GM23338 (cell line): ENCODE data around the gene CD8A. TPM values are rescaled to one million over a fixed set of nuclear protein-coding genes. Genes with fewer than 3 reads are reported as not detected.

Source experiments
- ATAC-seq: fragments of 200-7000 bp; cut with Tn5 transposase; 3 replicates; pipeline ENCODE4 v1.9.1; 2020
- DNase-seq: peaks from one replicate; pipeline ENCODE4 v3.0.0-alpha.2; 2015; ENCODE audit warnings: low spot score
- H2AFZ ChIP-seq: fragments of 200-600 bp; sonication (generic); 2 replicates; pipeline ENCODE4 v1.8.0; 2016; ENCODE audit warnings: antibody characterized with exemption, mild to moderate bottlenecking, moderate library complexity
- H3F3A ChIP-seq: fragments of 200-600 bp; sonication (generic); replicated peaks from 2 replicates; pipeline ENCODE4 v1.8.0; 2017; ENCODE audit warnings: antibody characterized with exemption, mixed run types, low read depth
- H3K27ac ChIP-seq: fragments of 200-600 bp; sonication (generic); 2 replicates; pipeline ENCODE4 v1.6.1; 2016; ENCODE audit warnings: low read depth
- H3K27me3 ChIP-seq: fragments of 200-600 bp; sonication (generic); 2 replicates; pipeline ENCODE4 v1.8.0; 2016; ENCODE audit warnings: mild to moderate bottlenecking, mixed run types, moderate library complexity; ENCODE audit not compliant: insufficient read depth
- H3K36me3 ChIP-seq: fragments of 200-600 bp; sonication (generic); 2 replicates; pipeline ENCODE4 v1.8.0; 2016; ENCODE audit warnings: mild to moderate bottlenecking; ENCODE audit not compliant: insufficient read depth
- H3K4me1 ChIP-seq: fragments of 200-600 bp; sonication (generic); 2 replicates; pipeline ENCODE4 v1.8.0; 2016; ENCODE audit warnings: mild to moderate bottlenecking, moderate library complexity; ENCODE audit not compliant: insufficient read depth
- H3K4me2 ChIP-seq: fragments of 200-600 bp; sonication (generic); 2 replicates; pipeline ENCODE4 v1.7.1; 2017; ENCODE audit warnings: mixed run types
- H3K4me3 ChIP-seq: fragments of 200-600 bp; sonication (generic); 2 replicates; pipeline ENCODE4 v1.6.1; 2016; ENCODE audit warnings: mixed run types
- H3K79me2 ChIP-seq: fragments of 200-600 bp; sonication (generic); replicated peaks from 2 replicates; pipeline ENCODE4 v1.8.0; 2017; ENCODE audit warnings: mild to moderate bottlenecking; ENCODE audit not compliant: insufficient read depth
- H3K9me2 ChIP-seq: fragments of 200-600 bp; sonication (generic); 2 replicates; pipeline ENCODE4 v1.8.0; 2017; ENCODE audit not compliant: insufficient read depth
- H4K20me1 ChIP-seq: fragments of 200-600 bp; sonication (generic); replicated peaks from 2 replicates; pipeline ENCODE4 v1.8.0; 2017; ENCODE audit warnings: mild to moderate bottlenecking; ENCODE audit not compliant: insufficient read depth
- H3K27ac Mint-ChIP-seq: 2 replicates; pipeline ENCODE4 v1.8.0; 2020; ENCODE audit warnings: inconsistent platforms, mild to moderate bottlenecking, moderate library complexity, mixed read lengths
- H3K27me3 Mint-ChIP-seq: 3 replicates; pipeline ENCODE4 v1.8.0; 2022; ENCODE audit warnings: low read depth, mild to moderate bottlenecking, moderate library complexity, mixed read lengths, inconsistent platforms; ENCODE audit not compliant: insufficient read depth, poor library complexity
- H3K36me3 Mint-ChIP-seq: 3 replicates; pipeline ENCODE4 v1.8.0; 2021; ENCODE audit warnings: low read depth, mild to moderate bottlenecking, inconsistent platforms, moderate library complexity, mixed read lengths
- H3K4me1 Mint-ChIP-seq: 3 replicates; pipeline ENCODE4 v1.8.0; 2020; ENCODE audit warnings: mild to moderate bottlenecking, inconsistent platforms, mixed read lengths
- H3K4me3 Mint-ChIP-seq: 3 replicates; pipeline ENCODE4 v1.8.0; 2021; ENCODE audit warnings: moderate library complexity, mild to moderate bottlenecking, inconsistent platforms, mixed read lengths
- H3K9me3 Mint-ChIP-seq: 3 replicates; pipeline ENCODE4 v1.8.0; 2020; ENCODE audit warnings: moderate library complexity, mild to moderate bottlenecking, inconsistent platforms, mixed read lengths
- EZH2 ChIP-seq: fragments of 200-600 bp; sonication (generic); IDR thresholded peaks from one replicate; pipeline ENCODE4 v1.8.0; 2017; ENCODE audit warnings: antibody characterized with exemption, mild to moderate bottlenecking, low read depth; ENCODE audit not compliant: unreplicated experiment
- NANOG ChIP-seq: IDR thresholded peaks from 2 replicates; pipeline ENCODE4 v1.6.1; 2016; ENCODE audit warnings: antibody characterized with exemption, borderline replicate concordance
- ZNF114 ChIP-seq: fragments of 250-450 bp; sonication (Bioruptor Pico); IDR thresholded peaks from 2 replicates; pipeline ENCODE4 v1.5.0; 2020; ENCODE audit warnings: mild to moderate bottlenecking, moderate library complexity
- ZNF331 ChIP-seq: fragments of 250-450 bp; sonication (Bioruptor Pico); IDR thresholded peaks from 2 replicates; pipeline ENCODE4 v1.5.0; 2020; ENCODE audit warnings: low read depth, mild to moderate bottlenecking, moderate library complexity
- polyA plus RNA-seq: library from polyadenylated mRNA; unstranded; fragments of >200 nt; fragmentation: Nextera tagmentation; extraction: Ambion mirVana; gene quantifications from 2 replicates; pipeline ENCODE4 v1.2.1, GENCODE V29; 2016
- total RNA-seq: library from RNA; depleted of rRNA; stranded (reverse); fragments of >200 nt; shearing (Covaris generic); gene quantifications from 2 replicates; pipeline ENCODE4 v1.2.3, GENCODE V29; 2014
- TF ChIP-seq, protein P1 (sequence below): IDR thresholded peaks from 2 replicates; pipeline ENCODE4 v1.6.1; 2016; ENCODE audit warnings: antibody characterized with exemption
- TF ChIP-seq, protein P2 (sequence below), 2 experiments: fragments of 200-600 bp in 1 of 2; sonication (generic) in 1 of 2; conservative IDR thresholded peaks; 2 replicates each; pipeline versions ENCODE4 v1.5.1 to v1.6.1; 2016 to 2017; ENCODE audit warnings: antibody characterized with exemption in 2 of 2, low read depth in 2 of 2, mild to moderate bottlenecking in 2 of 2, moderate library complexity in 1 of 2
- TF ChIP-seq, protein P3 (sequence below): fragments of 250-450 bp; sonication (Bioruptor Pico); IDR thresholded peaks from 2 replicates; pipeline ENCODE4 v1.5.0; 2020; ENCODE audit warnings: mild to moderate bottlenecking, moderate library complexity

Gene CD8A
- total and polyA plus RNA-seq, 2 experiments from 2014 or later, result 0.19 to 0.24 TPM

DNA sequence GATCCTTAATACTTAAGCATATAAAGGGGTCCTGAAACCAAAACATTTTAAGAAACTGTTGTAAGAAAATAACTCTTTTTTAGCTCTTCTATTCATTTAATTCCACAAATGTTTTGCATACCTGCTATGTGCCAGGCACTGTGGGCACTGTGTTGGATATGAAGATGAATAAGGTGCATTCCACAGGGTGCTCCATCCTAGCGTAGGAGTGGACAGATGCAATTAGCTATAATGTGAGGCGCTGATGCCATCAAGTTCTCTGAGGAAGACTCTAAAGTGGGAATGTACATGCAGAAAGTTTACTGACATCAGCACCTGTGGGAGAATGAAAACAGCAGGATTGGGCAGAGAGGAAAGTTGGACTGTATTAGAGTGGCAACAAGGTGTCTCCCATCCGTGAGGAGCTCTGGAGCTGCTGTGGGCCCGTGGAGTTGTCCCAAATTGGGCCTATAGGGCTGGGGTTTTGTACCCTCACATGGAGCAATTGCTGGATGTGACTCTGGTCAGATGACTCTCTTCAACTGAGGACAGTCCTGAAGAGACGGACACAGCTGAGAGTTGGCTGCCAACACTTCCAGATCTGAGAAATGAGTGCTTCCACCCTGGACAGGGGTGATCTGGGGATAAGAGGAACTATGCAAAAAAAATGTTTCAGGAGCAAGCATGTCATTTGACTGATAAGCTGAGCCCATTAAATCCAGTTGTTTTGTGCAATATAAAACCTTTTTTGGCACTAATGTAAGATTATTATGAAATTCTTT is 22.3 kb downstream of the CD8A start (continued):
- TF ChIP-seq, protein P1, sequence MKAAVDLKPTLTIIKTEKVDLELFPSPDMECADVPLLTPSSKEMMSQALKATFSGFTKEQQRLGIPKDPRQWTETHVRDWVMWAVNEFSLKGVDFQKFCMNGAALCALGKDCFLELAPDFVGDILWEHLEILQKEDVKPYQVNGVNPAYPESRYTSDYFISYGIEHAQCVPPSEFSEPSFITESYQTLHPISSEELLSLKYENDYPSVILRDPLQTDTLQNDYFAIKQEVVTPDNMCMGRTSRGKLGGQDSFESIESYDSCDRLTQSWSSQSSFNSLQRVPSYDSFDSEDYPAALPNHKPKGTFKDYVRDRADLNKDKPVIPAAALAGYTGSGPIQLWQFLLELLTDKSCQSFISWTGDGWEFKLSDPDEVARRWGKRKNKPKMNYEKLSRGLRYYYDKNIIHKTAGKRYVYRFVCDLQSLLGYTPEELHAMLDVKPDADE, result no peak
- no peak for TF ChIP-seq EZH2

DNA sequence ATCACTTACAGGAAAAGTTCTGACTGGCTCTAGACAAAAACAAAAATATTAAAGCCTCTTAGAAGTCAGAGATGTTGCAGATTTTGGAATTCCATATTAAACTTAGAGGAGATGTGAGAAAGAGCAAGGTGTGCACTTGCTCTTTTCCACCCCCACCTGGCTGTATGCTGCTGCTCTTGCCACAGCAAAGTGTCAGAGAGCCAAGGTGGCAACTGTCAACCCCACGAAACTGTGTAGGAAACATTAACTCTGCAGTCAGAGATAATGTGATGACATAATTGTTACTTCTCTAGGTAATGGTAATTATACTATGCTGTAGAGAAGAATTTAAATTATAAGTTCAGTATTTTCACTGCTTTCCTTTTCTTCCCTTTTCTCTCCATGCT is 25.4 kb downstream of the CD8A start:
- H3K4me2 ChIP-seq, result no peak overlapping the region
- no peak overlapping the region for H3K4me3 Mint-ChIP-seq
- peaks cover 36% of the 10 kb centered on the region for H4K20me1 ChIP-seq
- peaks cover 19% of the 10 kb centered on the region for H3K79me2 ChIP-seq
- H3K9me3 Mint-ChIP-seq, result no peaks in the 10 kb centered on the region
- peaks cover 7% of the 10 kb centered on the region; the same call in 2 of the 3 replicates for H3K4me1 Mint-ChIP-seq
- no peak overlapping the region for H3K27ac Mint-ChIP-seq
- H3K27me3 Mint-ChIP-seq, result peaks cover 5% of the 10 kb centered on the region
- H2AFZ ChIP-seq, result no peak overlapping the region
- TF ChIP-seq EZH2 (no peak), NANOG (no peak), ZNF114 (CRISPR knock-in tag) (no peak), ZNF331 (CRISPR knock-in tag) (no peak)
- TF ChIP-seq, protein P2, sequence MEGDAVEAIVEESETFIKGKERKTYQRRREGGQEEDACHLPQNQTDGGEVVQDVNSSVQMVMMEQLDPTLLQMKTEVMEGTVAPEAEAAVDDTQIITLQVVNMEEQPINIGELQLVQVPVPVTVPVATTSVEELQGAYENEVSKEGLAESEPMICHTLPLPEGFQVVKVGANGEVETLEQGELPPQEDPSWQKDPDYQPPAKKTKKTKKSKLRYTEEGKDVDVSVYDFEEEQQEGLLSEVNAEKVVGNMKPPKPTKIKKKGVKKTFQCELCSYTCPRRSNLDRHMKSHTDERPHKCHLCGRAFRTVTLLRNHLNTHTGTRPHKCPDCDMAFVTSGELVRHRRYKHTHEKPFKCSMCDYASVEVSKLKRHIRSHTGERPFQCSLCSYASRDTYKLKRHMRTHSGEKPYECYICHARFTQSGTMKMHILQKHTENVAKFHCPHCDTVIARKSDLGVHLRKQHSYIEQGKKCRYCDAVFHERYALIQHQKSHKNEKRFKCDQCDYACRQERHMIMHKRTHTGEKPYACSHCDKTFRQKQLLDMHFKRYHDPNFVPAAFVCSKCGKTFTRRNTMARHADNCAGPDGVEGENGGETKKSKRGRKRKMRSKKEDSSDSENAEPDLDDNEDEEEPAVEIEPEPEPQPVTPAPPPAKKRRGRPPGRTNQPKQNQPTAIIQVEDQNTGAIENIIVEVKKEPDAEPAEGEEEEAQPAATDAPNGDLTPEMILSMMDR (conservative IDR thresholded peaks at IDR 0.05; ENCODE audit: low read depth in 2 of 2), result no peak
- TF ChIP-seq, protein P1, result no peak
- TF ChIP-seq, protein P3, sequence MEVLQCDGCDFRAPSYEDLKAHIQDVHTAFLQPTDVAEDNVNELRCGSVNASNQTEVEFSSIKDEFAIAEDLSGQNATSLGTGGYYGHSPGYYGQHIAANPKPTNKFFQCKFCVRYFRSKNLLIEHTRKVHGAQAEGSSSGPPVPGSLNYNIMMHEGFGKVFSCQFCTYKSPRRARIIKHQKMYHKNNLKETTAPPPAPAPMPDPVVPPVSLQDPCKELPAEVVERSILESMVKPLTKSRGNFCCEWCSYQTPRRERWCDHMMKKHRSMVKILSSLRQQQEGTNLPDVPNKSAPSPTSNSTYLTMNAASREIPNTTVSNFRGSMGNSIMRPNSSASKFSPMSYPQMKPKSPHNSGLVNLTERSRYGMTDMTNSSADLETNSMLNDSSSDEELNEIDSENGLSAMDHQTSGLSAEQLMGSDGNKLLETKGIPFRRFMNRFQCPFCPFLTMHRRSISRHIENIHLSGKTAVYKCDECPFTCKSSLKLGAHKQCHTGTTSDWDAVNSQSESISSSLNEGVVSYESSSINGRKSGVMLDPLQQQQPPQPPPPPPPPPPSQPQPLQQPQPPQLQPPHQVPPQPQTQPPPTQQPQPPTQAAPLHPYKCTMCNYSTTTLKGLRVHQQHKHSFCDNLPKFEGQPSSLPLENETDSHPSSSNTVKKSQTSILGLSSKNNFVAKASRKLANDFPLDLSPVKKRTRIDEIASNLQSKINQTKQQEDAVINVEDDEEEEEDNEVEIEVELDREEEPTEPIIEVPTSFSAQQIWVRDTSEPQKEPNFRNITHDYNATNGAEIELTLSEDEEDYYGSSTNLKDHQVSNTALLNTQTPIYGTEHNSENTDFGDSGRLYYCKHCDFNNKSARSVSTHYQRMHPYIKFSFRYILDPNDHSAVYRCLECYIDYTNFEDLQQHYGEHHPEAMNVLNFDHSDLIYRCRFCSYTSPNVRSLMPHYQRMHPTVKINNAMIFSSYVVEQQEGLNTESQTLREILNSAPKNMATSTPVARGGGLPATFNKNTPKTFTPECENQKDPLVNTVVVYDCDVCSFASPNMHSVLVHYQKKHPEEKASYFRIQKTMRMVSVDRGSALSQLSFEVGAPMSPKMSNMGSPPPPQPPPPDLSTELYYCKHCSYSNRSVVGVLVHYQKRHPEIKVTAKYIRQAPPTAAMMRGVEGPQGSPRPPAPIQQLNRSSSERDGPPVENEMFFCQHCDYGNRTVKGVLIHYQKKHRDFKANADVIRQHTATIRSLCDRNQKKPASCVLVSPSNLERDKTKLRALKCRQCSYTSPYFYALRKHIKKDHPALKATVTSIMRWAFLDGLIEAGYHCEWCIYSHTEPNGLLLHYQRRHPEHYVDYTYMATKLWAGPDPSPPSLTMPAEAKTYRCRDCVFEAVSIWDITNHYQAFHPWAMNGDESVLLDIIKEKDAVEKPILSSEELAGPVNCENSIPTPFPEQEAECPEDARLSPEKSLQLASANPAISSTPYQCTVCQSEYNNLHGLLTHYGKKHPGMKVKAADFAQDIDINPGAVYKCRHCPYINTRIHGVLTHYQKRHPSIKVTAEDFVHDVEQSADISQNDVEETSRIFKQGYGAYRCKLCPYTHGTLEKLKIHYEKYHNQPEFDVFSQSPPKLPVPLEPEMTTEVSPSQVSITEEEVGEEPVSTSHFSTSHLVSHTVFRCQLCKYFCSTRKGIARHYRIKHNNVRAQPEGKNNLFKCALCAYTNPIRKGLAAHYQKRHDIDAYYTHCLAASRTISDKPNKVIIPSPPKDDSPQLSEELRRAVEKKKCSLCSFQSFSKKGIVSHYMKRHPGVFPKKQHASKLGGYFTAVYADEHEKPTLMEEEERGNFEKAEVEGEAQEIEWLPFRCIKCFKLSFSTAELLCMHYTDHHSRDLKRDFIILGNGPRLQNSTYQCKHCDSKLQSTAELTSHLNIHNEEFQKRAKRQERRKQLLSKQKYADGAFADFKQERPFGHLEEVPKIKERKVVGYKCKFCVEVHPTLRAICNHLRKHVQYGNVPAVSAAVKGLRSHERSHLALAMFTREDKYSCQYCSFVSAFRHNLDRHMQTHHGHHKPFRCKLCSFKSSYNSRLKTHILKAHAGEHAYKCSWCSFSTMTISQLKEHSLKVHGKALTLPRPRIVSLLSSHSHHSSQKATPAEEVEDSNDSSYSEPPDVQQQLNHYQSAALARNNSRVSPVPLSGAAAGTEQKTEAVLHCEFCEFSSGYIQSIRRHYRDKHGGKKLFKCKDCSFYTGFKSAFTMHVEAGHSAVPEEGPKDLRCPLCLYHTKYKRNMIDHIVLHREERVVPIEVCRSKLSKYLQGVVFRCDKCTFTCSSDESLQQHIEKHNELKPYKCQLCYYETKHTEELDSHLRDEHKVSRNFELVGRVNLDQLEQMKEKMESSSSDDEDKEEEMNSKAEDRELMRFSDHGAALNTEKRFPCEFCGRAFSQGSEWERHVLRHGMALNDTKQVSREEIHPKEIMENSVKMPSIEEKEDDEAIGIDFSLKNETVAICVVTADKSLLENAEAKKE (CRISPR knock-in tag), result no peak
- H3K4me1 ChIP-seq, result no peaks in the 10 kb centered on the region
- DNase-seq (no peak), ATAC-seq (no peak)
- no peaks in the 10 kb centered on the region for H3K27me3 ChIP-seq
- H3K9me2 ChIP-seq, result no peaks in the 10 kb centered on the region
- H3F3A ChIP-seq, result no peaks in the 10 kb centered on the region
- H3K36me3 Mint-ChIP-seq, result peaks cover 27% of the 10 kb centered on the region
- no peak overlapping the region for H3K4me3 ChIP-seq
- H3K27ac ChIP-seq, result no peak overlapping the region
- H3K36me3 ChIP-seq, result peaks cover 11% of the 10 kb centered on the region
